ENCODE measurements around the gene CD28.

The CD28 gene

GRCh38 chr2:203704430-203704829 is 2.0 kb upstream of the CD28 start:
- DNase-seq (ENCODE audit: low read depth): no peak
- TF ChIP-seq, protein P1, sequence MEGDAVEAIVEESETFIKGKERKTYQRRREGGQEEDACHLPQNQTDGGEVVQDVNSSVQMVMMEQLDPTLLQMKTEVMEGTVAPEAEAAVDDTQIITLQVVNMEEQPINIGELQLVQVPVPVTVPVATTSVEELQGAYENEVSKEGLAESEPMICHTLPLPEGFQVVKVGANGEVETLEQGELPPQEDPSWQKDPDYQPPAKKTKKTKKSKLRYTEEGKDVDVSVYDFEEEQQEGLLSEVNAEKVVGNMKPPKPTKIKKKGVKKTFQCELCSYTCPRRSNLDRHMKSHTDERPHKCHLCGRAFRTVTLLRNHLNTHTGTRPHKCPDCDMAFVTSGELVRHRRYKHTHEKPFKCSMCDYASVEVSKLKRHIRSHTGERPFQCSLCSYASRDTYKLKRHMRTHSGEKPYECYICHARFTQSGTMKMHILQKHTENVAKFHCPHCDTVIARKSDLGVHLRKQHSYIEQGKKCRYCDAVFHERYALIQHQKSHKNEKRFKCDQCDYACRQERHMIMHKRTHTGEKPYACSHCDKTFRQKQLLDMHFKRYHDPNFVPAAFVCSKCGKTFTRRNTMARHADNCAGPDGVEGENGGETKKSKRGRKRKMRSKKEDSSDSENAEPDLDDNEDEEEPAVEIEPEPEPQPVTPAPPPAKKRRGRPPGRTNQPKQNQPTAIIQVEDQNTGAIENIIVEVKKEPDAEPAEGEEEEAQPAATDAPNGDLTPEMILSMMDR (IDR thresholded peaks at IDR 0.05; ENCODE audit: insufficient read depth, low read depth, low read length, missing control alignments): no peak
- no peak overlapping the region for H3K4me3 ChIP-seq (ENCODE audit: low read depth, low read length)

GRCh38 chr2:203705178-203705577 is 1.3 kb upstream of the CD28 start:
- no peak for DNase-seq (ENCODE audit: low read depth)
- H3K4me3 ChIP-seq (ENCODE audit: low read depth, low read length): no peak overlapping the region
- TF ChIP-seq, protein P1 (IDR thresholded peaks at IDR 0.05; ENCODE audit: insufficient read depth, low read depth, low read length, missing control alignments): no peak

DNA sequence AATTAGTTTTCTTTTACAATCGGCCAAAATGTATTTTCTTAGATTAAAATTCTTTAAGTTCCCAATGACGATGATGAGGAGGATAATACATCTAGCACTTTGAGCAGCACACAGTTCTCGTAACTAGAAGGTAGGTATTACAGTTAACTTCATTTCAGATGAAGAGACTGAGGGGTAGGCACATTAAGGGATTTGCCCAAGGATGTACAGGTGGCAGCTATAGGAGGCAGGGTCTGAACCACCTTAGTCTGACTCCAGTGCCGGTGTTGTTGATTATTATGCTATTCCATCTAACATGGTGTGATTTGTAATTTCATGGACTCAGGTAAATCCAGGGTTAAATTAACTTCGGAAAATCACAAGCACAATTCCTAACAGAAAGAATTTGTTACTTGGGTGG is 1.1 kb downstream of the CD28 start:
- peak overlapping the region; percentile 28 for H3K4me3 ChIP-seq (ENCODE audit: low read depth, low read length)
- DNase-seq (ENCODE audit: low read depth): no peak
- TF ChIP-seq, protein P1 (IDR thresholded peaks at IDR 0.05; ENCODE audit: insufficient read depth, low read depth, low read length, missing control alignments): no peak

GRCh38 chr2:203708846-203709396 is 2.5 kb downstream of the CD28 start:
- no peak for DNase-seq (ENCODE audit: low read depth)
- H3K4me3 ChIP-seq (ENCODE audit: low read depth, low read length): no peak overlapping the region

GRCh38 chr2:203709416-203710040 is 3.1 kb downstream of the CD28 start:
- no peak for DNase-seq (ENCODE audit: low read depth)
- TF ChIP-seq, protein P1 (IDR thresholded peaks at IDR 0.05; ENCODE audit: insufficient read depth, low read depth, low read length, missing control alignments): no peak
- no peak overlapping the region for H3K4me3 ChIP-seq (ENCODE audit: low read depth, low read length)

More at GRCh38 chr2:203708846-203709396, 2.5 kb downstream of the CD28 start:
- TF ChIP-seq, protein P1 (IDR thresholded peaks at IDR 0.05; ENCODE audit: insufficient read depth, low read depth, low read length, missing control alignments): no peak

DNA sequence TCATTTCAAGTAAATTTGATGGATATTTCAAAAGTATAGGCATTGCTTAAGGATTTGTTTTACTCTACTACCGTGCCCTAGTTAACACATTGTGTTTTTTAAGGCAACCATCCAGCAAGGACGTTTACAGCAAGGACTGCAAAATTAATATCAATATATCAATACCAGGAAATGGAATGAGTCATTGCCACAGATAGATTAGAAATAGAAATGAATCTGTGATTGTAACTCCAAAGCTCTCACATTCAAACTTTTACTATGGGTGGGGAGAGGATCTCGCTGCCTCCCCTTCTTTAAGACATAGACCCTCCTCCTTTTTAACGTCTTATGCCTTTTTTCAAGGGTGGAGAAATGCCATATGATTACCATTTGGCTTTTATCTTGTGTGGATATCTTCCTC is 3.8 kb downstream of the CD28 start:
- no peak overlapping the region for H3K4me3 ChIP-seq (ENCODE audit: low read depth, low read length)
- no peak for DNase-seq (ENCODE audit: low read depth)
- TF ChIP-seq, protein P1 (IDR thresholded peaks at IDR 0.05; ENCODE audit: insufficient read depth, low read depth, low read length, missing control alignments): no peak

- no peak for DNase-seq (ENCODE audit: low read depth)
- H3K4me3 ChIP-seq (ENCODE audit: low read depth, low read length): no peak overlapping the region
- TF ChIP-seq, protein P1 (IDR thresholded peaks at IDR 0.05; ENCODE audit: insufficient read depth, low read depth, low read length, missing control alignments): no peak
Observed at GRCh38 chr2:203710952-203711351, 4.5 kb downstream of the CD28 start.
